ENCODE data around the gene SUPT5H. TPM values are rescaled to one million over a fixed set of nuclear protein-coding genes. Genes with fewer than 3 reads are reported as not detected.
A peak's percentile ranks its signal among the peaks of the same experiment; 100 is the strongest.

The SUPT5H gene
- total and polyA plus RNA-seq, 2 of the 13 experiments (the other 11 are each of a cell fraction or from before 2014, with no cell fraction given) = 48.2 to 51.7 TPM

GRCh38 chr19:39411832-39412099 lies 33.6 kb upstream of the SUPT5H start:
- peak; percentile 90 for DNase-seq (ENCODE audit: low spot score)
- ATAC-seq = peak; percentile 47
- no peak for FAIRE-seq
- peaks cover 20% of the 10 kb centered on the region; the same call in 1 of the 2 replicates for H4K20me1 ChIP-seq (ENCODE audit: insufficient read depth, low read length)
- POLR2A ChIA-PET = interaction anchor here (0.7 to 2.3 kb wide), 8 partner anchors 11 to 69 kb away, joined by 4 to 123 read pairs (median 29); partner anchors contain the start of genes MED29, PAF1, RPS16 and SAMD4B
- WGBS (ENCODE audit: low lambda C conversion rate) = 0% methylated on average over 7 of the region's 7 CpGs
- H3K79me2 ChIP-seq (ENCODE audit: insufficient read depth, low read length) = peaks cover 38% of the 10 kb centered on the region
- H3K27me3 ChIP-seq (ENCODE audit: control insufficient read depth in 1 of 2, insufficient read depth in 2 of 2, low read length in 2 of 2) = no peaks in the 10 kb centered on the region; a peak in 1 of 5 replicates
- CTCF ChIA-PET (ENCODE audit: low intra/inter-chr PET ratio, low total read pairs) = interaction anchor here (0.8 to 5.1 kb wide), 6 partner anchors 11 to 84 kb away, joined by 3 to 127 read pairs (median 4); partner anchors contain the start of genes MED29, PAF1 and SAMD4B
- intact Hi-C loops (cut with micrococcal nuclease; ENCODE audit: unreplicated experiment) = loop anchor here (1.0 to 10.0 kb wide), 5 partner anchors 10 to 289 kb away; partner anchors contain the start of genes EID2B and SAMD4B
- H3K27ac ChIP-seq (ENCODE audit: extremely low read length, insufficient read depth, low read length) = peak overlapping the region; percentile 81
- no peak overlapping the region for H2AFZ ChIP-seq (ENCODE audit: low read length)
- no TSS peak for BruUV-seq (replicated peaks)
- no peaks in the 10 kb centered on the region for H3K9me3 ChIP-seq (ENCODE audit: low read length)
- peaks cover 0 to 6% of the 10 kb centered on the region in 2 experiments; a peak in 1 of 5 replicates for H3K36me3 ChIP-seq (replicated peaks in 1 of 2; ENCODE audit: control insufficient read depth in 1 of 2, insufficient read depth in 2 of 2, low read length in 2 of 2)
- in situ Hi-C loops (cut with HindIII; ENCODE audit: extremely low pct_ligation_motif_present, low pct_unique_long_range_greater_than_20kb) = no loop called here
- peak overlapping the region; percentile 83 for H3K9ac ChIP-seq (ENCODE audit: insufficient read depth, low read depth, low read length)
- H3K4me1 ChIP-seq (ENCODE audit: insufficient read depth, low read length) = peaks cover 58% of the 10 kb centered on the region
- peak overlapping the region; percentile 96 for H3K4me2 ChIP-seq (ENCODE audit: low read depth, low read length)
- H3K4me3 ChIP-seq (replicated peaks in 1 of 3; ENCODE audit: insufficient read depth in 1 of 3, low read depth in 2 of 3, low read length in 3 of 3) = peak overlapping the region; percentile 38 to 97 (median 70); a peak in 5 of 6 replicates
- TF ChIP-seq SMARCE1 (IDR thresholded peaks at IDR 0.05; ENCODE audit: borderline replicate concordance) (no peak), POLR2AphosphoS2 (IDR thresholded peaks at IDR 0.05; ENCODE audit: low read depth, low read length) (no peak), SAP130 (CRISPR knock-in tag; IDR thresholded peaks at IDR 0.05; ENCODE audit: low read depth) (peak; percentile 2; the same call in 1 of the 2 replicates), PCBP2 (optimal IDR thresholded peaks at IDR 0.05; ENCODE audit: low read depth, low read length, poor library complexity, severe bottlenecking) (no peak), NAIF1 (CRISPR knock-in tag; IDR thresholded peaks at IDR 0.05; ENCODE audit: borderline replicate concordance) (0 out of 2 replicates have a peak, but pooled peaks have one; percentile 23), SALL1 (CRISPR knock-in tag; IDR thresholded peaks at IDR 0.05) (no peak), THYN1 (CRISPR knock-in tag; IDR thresholded peaks at IDR 0.05; ENCODE audit: borderline replicate concordance, low read depth) (no peak), MEIS1 (CRISPR knock-in tag; IDR thresholded peaks at IDR 0.05; ENCODE audit: borderline replicate concordance) (no peak), ZNF577 (CRISPR knock-in tag; IDR thresholded peaks at IDR 0.05; ENCODE audit: borderline replicate concordance, low read depth) (no peak), CREM (IDR thresholded peaks at IDR 0.05) (no peak), CREM (CRISPR knock-in tag; IDR thresholded peaks at IDR 0.05) (no peak), ZNF746 (CRISPR knock-in tag; IDR thresholded peaks at IDR 0.05) (no peak), RCOR2 (CRISPR knock-in tag; IDR thresholded peaks at IDR 0.05) (no peak), ZNF543 (CRISPR knock-in tag; IDR thresholded peaks at IDR 0.05) (0 out of 2 replicates have a peak, but pooled peaks have one; percentile 32), ZNF335 (CRISPR knock-in tag; IDR thresholded peaks at IDR 0.05) (no peak), KLF6 (CRISPR knock-in tag; IDR thresholded peaks at IDR 0.05) (no peak), ZC3H13 (CRISPR knock-in tag; IDR thresholded peaks at IDR 0.05) (no peak), PHF21A (CRISPR knock-in tag; IDR thresholded peaks at IDR 0.05) (no peak), FOSL2 (CRISPR knock-in tag; IDR thresholded peaks at IDR 0.05) (no peak), GLI4 (CRISPR knock-in tag; IDR thresholded peaks at IDR 0.05; ENCODE audit: borderline replicate concordance) (no peak), ZBTB34 (CRISPR knock-in tag; IDR thresholded peaks at IDR 0.05) (no peak), CAMTA2 (CRISPR knock-in tag; IDR thresholded peaks at IDR 0.05; ENCODE audit: borderline replicate concordance) (no peak), ZNF251 (CRISPR knock-in tag; IDR thresholded peaks at IDR 0.05) (no peak), POLR2A (IDR thresholded peaks at IDR 0.05; ENCODE audit: insufficient read depth in 1 of 2, low read depth in 2 of 2, low read length in 2 of 2) (no peak), ZNF10 (CRISPR knock-in tag; IDR thresholded peaks at IDR 0.05; ENCODE audit: borderline replicate concordance, low read depth) (no peak), JUND (CRISPR knock-in tag; IDR thresholded peaks at IDR 0.05) (no peak)
